Activated CD4-positive, alpha-beta T cell treated with anti-CD3 and anti-CD28 coated beads, Interleukin-2, amount 10 ng/mL, durations not matched to agents 7 days and 5 days (primary cell): Measurements from ENCODE around the gene SYTL2. TPM values are rescaled to one million over a fixed set of nuclear protein-coding genes. Genes with fewer than 3 reads are reported as not detected.
A peak's percentile ranks its signal among the peaks of the same experiment; 100 is the strongest.

Experiments used
- CTCF ChIA-PET: fragments of 350-600 bp; sonication (Branson Sonifier 250); formaldehyde crosslinking; loops from one replicate; lab custom pipeline; 2021; ENCODE audit warnings: antibody characterized with exemption; lab: Charles Lee
- POLR2A ChIA-PET: fragments of 350-600 bp; sonication (Branson Sonifier 250); formaldehyde crosslinking; loops from one replicate; lab custom pipeline; 2021; ENCODE audit warnings: antibody characterized with exemption; lab: Charles Lee
- DNase-seq: peaks from one replicate; pipeline ENCODE4 v3.0.0-alpha.2; 2020
- H3K27ac Mint-ChIP-seq: one replicate; pipeline ENCODE4 v1.8.0; 2021; ENCODE audit warnings: mild to moderate bottlenecking, moderate library complexity, mixed read lengths
- H3K27me3 Mint-ChIP-seq: one replicate; pipeline ENCODE4 v1.8.0; 2021; ENCODE audit warnings: mixed read lengths
- H3K36me3 Mint-ChIP-seq: one replicate; pipeline ENCODE4 v1.8.0; 2021; ENCODE audit warnings: low read depth, mixed read lengths
- H3K4me1 Mint-ChIP-seq: one replicate; pipeline ENCODE4 v1.8.0; 2021; ENCODE audit warnings: mixed read lengths
- H3K4me3 Mint-ChIP-seq: one replicate; pipeline ENCODE4 v1.8.0; 2021; ENCODE audit warnings: mild to moderate bottlenecking, moderate library complexity, mixed read lengths
- H3K9me3 Mint-ChIP-seq: one replicate; pipeline ENCODE4 v1.8.0; 2021; ENCODE audit warnings: mixed read lengths
- total RNA-seq, 2 experiments: library from RNA; stranded (reverse); gene quantifications; one replicate each; pipeline ENCODE4 v1.2.3, GENCODE V29; 2021

SYTL2 gene
- total RNA-seq, 2 experiments from 2014 or later = 43.5 to 45.6 TPM

DNA sequence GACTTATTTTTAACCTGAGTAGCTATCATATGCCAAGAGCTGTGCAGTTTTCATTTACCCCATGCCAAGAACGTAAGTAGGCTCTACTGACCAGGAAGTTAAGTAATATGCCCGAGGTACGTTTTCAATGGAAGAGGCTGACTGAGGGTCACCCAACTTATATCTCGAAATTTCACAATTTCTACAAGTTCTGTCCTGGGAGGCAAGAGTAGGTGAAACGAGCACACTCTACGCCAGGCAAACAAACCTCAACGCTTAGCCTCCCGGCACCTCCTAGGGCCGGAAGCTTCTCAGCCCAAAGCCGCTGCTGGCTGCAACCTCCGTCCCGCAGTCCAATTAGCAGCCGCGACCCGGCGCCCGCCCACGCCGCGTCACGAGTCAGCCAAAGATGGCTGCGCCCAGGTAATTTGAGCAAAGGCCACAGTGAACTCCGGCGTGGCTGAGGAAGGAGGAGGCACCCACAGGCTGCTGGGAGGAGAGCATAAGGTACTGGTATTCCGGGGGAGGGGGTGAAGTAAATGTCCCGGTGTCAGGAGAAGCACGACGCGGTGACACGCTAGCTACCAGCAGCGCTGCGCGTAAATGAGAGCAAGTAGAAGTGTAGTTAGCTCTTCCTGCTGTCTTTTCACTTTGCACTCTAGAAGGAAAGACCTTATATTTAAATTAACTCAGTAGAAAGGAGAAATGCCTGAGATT lies 163.2 kb downstream of the SYTL2 start, which contains the start of gene TMEM126A:
Gene TMEM126A (plus strand): TSS at position 364 of the 696 bp plus-strand sequence. CDS start 2,289 bp downstream, outside the sequence.
- Mint-ChIP-seq H3K4me3 (peak within 1 kb of the TSS; percentile 99), H3K4me1 (peaks cover 40% of the 10 kb centered on the region), H3K9me3 (no peaks in the 10 kb centered on the region), H3K36me3 (peaks cover 10% of the 10 kb centered on the region), H3K27ac (peak within 1 kb of the TSS; percentile 98), H3K27me3 (peaks cover 24% of the 10 kb centered on the region)
- CTCF ChIA-PET = interaction anchor here (0.7 to 3.0 kb wide), 8 partner anchors 12 to 207 kb away, joined by 3 to 16 read pairs (median 3); partner anchors contain the start of genes CCDC83, CREBZF and TMEM126B
- peak; percentile 92 for DNase-seq
- POLR2A ChIA-PET = interaction anchor here (0.6 to 1.3 kb wide), 2 partner anchors 20 to 52 kb away, joined by 3 to 5 read pairs; partner anchors contain the start of genes DLG2 and TMEM126B

DNA sequence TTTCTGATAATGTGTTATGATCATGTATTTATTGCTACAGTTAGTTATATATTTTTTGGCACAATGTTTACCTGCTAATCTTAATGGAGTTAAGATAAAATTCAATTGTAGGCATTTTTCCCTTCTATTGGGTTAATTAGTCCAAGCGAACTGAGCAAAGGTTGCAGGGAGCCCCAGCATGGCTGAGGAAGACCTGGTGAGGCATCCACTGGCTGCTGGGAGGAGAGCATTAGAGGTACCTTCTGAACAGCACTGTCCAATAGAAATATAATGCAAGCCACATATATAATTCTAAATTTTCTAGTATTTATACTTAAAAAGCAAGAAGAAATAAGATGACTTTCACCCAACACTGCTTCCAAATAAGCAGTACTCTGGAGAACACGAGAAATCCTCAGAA lies 163.9 kb downstream of the SYTL2 start:
- H3K4me1 Mint-ChIP-seq = peaks cover 36% of the 10 kb centered on the region
- peaks cover 28% of the 10 kb centered on the region for H3K27me3 Mint-ChIP-seq
- peak overlapping the region; percentile 99 for H3K4me3 Mint-ChIP-seq
- H3K36me3 Mint-ChIP-seq = peaks cover 7% of the 10 kb centered on the region
- no peak for DNase-seq
- POLR2A ChIA-PET = interaction anchor here (0.6 to 1.3 kb wide), 2 partner anchors 19 to 53 kb away, joined by 3 to 5 read pairs; partner anchors contain the start of genes DLG2 and TMEM126B
- CTCF ChIA-PET = interaction anchor here (0.7 to 3.0 kb wide), 7 partner anchors 12 to 208 kb away, joined by 3 to 16 read pairs (median 3); partner anchors contain the start of genes CCDC83 and CREBZF
- H3K27ac Mint-ChIP-seq = peak overlapping the region; percentile 98
- no peaks in the 10 kb centered on the region for H3K9me3 Mint-ChIP-seq

Other genes with a start within 250 kb of the SYTL2 start
- gene DLG2, start 183.8 kb downstream of the SYTL2 start, total RNA-seq = 1 to 10 TPM in 1 of 2 experiments, under 1 TPM in 1; 0.85 to 1.1 TPM
- 10 to 100 TPM; 52.7 to 56.7 TPM for gene TMEM126B, start 182.5 kb downstream of the SYTL2 start, total RNA-seq
- 10 to 100 TPM; 29.3 to 30.7 TPM for gene TMEM126A, start 163.2 kb downstream of the SYTL2 start, total RNA-seq
- gene CREBZF, start 146.0 kb downstream of the SYTL2 start, total RNA-seq = 10 to 100 TPM; 55.5 to 57.2 TPM
- under 1 TPM; 0.52 to 0.60 TPM for gene CCDC89, start 124.9 kb downstream of the SYTL2 start, total RNA-seq
- not detected for gene CCDC83, start 44.2 kb upstream of the SYTL2 start, total RNA-seq